ENCODE results near the gene PDE8A.

Gene PDE8A

DNA sequence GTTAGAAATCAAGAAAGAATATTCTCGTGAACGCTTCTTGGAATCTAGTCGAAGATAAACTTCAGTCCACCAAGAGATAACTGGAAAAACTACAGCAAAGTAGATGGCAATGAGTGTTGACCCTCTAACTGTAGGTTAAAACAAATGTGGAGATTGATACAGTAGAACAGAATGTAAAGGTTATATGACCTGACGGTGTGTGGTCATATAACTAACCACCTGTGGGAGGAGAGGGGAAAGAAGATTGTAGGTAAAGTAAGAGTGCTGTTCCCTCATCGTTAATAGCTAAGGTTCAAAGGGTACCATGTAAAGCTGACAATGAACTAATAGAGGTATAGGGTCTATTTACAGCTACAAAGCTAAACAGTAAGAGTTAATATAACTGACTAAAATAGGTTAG is 52.6 kb downstream of the PDE8A start:
- no peaks in the 10 kb centered on the region for H3K27me3 Mint-ChIP-seq
- peaks cover 48% of the 10 kb centered on the region for H3K4me1 Mint-ChIP-seq
- no peak for ATAC-seq

DNA sequence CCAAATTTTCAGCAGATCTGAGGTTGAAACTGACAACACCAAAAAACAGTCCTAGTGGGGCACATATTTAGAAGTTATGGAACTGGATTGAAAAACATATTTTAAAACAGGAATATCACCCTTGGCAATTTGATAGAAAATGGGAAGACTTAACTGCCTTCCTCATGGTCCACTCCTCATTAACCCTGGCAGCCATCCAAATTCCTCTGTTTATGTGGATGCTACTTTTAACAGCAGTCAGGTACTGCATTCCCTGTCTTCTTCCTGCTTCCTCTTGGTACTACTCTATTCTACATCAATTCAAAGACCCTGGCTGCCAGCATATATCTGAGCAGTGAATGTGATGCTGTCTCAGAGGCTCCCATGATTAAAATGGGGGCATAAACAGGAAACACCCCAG is 54.3 kb downstream of the PDE8A start:
- ATAC-seq (no peak), DNase-seq (no peak)
- H3K27me3 Mint-ChIP-seq, result no peaks in the 10 kb centered on the region
- H3K27ac Mint-ChIP-seq, result no peak overlapping the region
- H3K4me1 Mint-ChIP-seq, result peaks cover 33% of the 10 kb centered on the region
- H3K36me3 Mint-ChIP-seq (ENCODE audit: low read depth), result no peaks in the 10 kb centered on the region
- H3K4me3 Mint-ChIP-seq, result no peak overlapping the region
- H3K9me3 Mint-ChIP-seq, result no peaks in the 10 kb centered on the region

More for the DNA sequence above, 52.6 kb downstream of the PDE8A start:
- no peak for DNase-seq
- Mint-ChIP-seq H3K27ac (no peak overlapping the region), H3K9me3 (no peaks in the 10 kb centered on the region), H3K4me3 (no peak overlapping the region), H3K36me3 (ENCODE audit: low read depth) (no peaks in the 10 kb centered on the region)

DNA sequence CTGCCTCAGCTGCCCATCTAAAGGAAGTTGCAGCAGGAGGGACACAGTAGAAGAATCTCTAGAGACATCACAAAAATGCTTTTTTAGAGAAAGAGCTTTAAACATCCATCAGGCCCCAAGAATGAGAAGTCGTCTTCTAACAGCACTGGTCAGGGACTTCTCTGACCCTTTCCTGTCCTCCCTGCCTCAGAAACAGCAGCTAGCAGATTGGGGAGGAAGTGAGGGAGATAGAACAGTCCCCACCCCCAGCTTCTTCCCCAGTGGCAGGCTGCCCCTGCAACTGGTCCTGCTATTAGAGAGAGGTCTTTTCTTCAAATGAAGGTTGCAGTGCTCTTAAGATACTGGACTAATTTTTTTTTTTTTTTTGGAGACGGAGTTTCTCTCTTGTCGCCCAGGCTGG is 55.1 kb downstream of the PDE8A start:
- H3K27me3 Mint-ChIP-seq, result no peaks in the 10 kb centered on the region
- ATAC-seq (no peak), DNase-seq (no peak)
- peaks cover 27% of the 10 kb centered on the region for H3K4me1 Mint-ChIP-seq
- H3K4me3 Mint-ChIP-seq, result no peak overlapping the region
- no peak overlapping the region for H3K27ac Mint-ChIP-seq
- H3K36me3 Mint-ChIP-seq (ENCODE audit: low read depth), result no peaks in the 10 kb centered on the region
- no peaks in the 10 kb centered on the region for H3K9me3 Mint-ChIP-seq

DNA sequence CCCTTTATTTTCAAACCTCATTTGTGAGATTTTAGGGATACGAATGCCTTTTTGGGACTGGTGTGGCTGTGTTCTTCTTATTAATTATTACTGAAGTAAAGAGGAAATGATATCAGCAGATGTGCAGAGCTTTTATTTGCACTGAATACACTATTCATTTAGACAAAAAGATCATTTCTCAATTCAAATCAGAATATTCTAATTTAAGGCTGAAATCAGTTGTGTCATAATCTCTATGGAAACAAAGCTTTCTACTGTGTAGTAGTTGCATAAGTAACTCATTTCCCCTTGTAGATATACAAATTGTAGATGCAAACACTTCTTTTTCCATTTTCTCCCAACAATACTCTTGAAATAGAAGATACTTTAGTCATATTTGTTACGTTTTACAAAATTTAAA is 56.0 kb downstream of the PDE8A start:
- DNase-seq (no peak), ATAC-seq (no peak)
- no peaks in the 10 kb centered on the region for H3K9me3 Mint-ChIP-seq
- no peak overlapping the region for H3K27ac Mint-ChIP-seq
- no peak overlapping the region for H3K4me3 Mint-ChIP-seq
- H3K27me3 Mint-ChIP-seq, result no peaks in the 10 kb centered on the region
- peaks cover 20% of the 10 kb centered on the region for H3K4me1 Mint-ChIP-seq
- no peaks in the 10 kb centered on the region for H3K36me3 Mint-ChIP-seq (ENCODE audit: low read depth)

DNA sequence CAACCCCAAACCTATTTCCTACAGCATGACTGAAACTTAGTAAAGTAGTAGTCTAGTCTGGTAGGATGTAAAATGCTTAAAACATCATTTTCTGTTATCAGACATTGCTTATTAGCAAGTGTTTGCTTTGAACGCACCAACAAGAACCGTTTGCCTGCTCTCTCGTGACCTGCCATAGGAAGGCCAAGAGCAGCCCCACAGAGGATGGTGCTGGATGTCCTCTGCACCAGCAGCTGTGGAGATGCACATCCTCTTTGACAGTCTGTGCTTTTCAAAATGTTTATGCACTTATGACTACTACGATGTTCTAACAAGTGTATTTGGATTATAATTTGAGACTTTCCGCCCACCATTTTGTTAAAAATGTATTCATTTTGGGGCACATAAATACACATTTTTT is 59.6 kb downstream of the PDE8A start:
- H3K9me3 Mint-ChIP-seq, result no peaks in the 10 kb centered on the region
- H3K27me3 Mint-ChIP-seq, result no peaks in the 10 kb centered on the region
- ATAC-seq (no peak), DNase-seq (no peak)
- H3K4me3 Mint-ChIP-seq, result no peak overlapping the region
- peaks cover 29% of the 10 kb centered on the region for H3K4me1 Mint-ChIP-seq
- H3K36me3 Mint-ChIP-seq (ENCODE audit: low read depth), result no peaks in the 10 kb centered on the region
- H3K27ac Mint-ChIP-seq, result no peak overlapping the region

DNA sequence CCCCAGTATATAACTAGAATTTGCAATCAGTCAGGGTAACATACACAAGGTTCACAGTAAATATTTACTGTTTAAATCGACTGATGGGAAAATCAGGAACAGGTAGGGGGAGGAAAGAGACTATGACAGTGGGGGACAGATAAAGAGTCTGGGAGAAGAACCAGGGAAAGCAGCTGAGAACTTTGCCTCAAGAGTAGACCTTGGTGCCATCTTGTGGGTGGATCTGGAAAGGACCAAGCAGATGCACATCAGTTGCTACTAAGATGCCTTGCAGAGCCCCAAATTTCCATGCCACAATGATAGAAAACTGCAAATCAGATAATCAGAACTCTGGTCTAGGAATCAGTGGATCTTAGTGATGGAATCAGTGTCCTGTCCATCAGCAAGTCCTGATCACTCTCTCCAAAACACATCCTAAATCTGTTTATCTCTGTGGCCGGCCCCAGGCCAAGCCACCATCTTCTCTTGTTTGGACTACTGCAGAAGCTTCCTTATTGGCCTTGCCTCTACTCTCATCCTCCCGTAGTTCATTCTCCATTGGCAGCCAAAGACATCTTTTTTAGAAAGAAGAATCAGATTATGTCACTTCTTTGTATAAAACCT is 62.7 kb downstream of the PDE8A start:
- DNase-seq (peak; percentile 49), ATAC-seq (peak; percentile 61)
- H3K4me3 Mint-ChIP-seq, result no peak overlapping the region
- H3K27ac Mint-ChIP-seq, result no peak overlapping the region
- H3K36me3 Mint-ChIP-seq (ENCODE audit: low read depth), result peaks cover 2% of the 10 kb centered on the region
- peaks cover 37% of the 10 kb centered on the region for H3K4me1 Mint-ChIP-seq
- no peaks in the 10 kb centered on the region for H3K27me3 Mint-ChIP-seq
- no peaks in the 10 kb centered on the region for H3K9me3 Mint-ChIP-seq

DNA sequence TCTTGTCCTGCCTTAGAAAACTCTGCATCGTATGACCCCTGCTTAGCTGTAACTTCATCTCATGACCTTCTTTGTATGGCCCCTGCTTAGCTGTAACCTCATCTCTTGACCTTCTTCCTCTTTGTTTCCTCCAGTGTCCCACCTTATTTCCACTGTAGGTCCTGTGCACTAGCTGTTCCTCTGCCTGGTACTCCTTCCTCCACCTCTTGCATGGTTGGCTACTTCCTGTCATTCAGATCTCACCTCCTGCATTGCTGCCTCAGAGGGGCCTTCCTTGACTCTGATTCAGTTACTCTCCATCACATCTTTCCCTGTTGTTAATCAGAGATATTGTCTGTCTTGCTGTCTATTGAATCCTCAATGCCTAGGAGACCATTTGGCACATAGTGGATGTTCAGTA is 63.2 kb downstream of the PDE8A start:
- no peak for ATAC-seq
- Mint-ChIP-seq H3K27me3 (no peaks in the 10 kb centered on the region), H3K36me3 (ENCODE audit: low read depth) (peaks cover 2% of the 10 kb centered on the region), H3K4me3 (no peak overlapping the region), H3K4me1 (peaks cover 41% of the 10 kb centered on the region), H3K9me3 (no peaks in the 10 kb centered on the region), H3K27ac (no peak overlapping the region)
- DNase-seq, result no peak

DNA sequence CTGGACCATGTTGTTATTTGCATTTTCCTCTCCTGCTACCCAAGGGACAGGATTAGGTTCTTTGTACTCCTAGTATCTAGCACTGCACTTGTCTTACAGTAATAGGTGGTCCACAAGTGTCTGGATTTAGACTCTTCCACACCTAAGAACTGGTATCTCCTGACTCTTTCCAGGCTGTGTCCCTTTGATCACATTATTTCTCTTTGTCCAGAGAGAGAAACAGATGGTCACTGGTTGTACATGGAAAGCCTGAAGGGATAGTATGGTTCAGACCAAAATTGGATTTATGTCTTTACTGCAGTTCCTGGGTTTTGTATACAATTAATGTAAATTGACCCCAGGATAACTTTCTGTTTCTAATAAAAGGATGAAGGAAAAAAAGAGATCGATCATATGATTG is 64.0 kb downstream of the PDE8A start:
- Mint-ChIP-seq H3K27me3 (no peaks in the 10 kb centered on the region), H3K36me3 (ENCODE audit: low read depth) (peaks cover 2% of the 10 kb centered on the region), H3K9me3 (no peaks in the 10 kb centered on the region), H3K4me3 (no peak overlapping the region), H3K4me1 (peaks cover 49% of the 10 kb centered on the region), H3K27ac (no peak overlapping the region)
- ATAC-seq (no peak), DNase-seq (no peak)

DNA sequence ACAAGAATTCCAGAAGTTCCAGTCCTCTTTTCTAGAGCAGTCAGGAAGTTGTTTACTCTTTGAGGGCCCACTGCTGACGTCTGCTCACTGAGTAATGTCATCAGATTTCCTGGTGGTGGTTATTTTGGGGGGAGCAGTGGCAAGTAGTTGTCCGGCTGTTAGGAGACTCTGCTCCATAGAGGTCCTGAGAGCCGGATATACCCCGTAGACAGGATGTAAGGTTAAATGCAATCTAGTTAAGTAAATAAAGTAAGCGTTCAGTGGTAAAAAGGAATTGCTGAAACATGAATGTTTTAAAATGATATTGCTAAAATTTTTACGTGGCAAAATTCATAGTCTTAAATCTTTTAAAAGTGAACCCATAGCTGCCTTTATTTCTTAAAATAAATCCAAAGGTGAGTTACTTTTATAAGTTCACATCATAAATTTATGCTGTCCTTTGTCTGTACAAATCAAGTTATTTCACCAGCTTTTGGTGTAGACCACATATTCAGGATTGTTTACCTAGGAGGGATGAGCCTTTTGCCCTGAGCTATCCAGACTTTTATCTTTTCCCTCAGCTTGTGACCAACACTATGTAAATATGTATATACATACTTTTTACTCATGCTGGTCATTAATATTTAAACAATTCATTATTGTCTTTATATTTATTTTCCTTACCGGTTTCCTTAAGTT is 65.8 kb downstream of the PDE8A start:
- Mint-ChIP-seq H3K9me3 (no peaks in the 10 kb centered on the region), H3K4me3 (no peak overlapping the region), H3K4me1 (peaks cover 54% of the 10 kb centered on the region), H3K36me3 (ENCODE audit: low read depth) (peaks cover 2% of the 10 kb centered on the region), H3K27ac (peak overlapping the region; percentile 63), H3K27me3 (no peaks in the 10 kb centered on the region)
- ATAC-seq (peak; percentile 76), DNase-seq (no peak)

DNA sequence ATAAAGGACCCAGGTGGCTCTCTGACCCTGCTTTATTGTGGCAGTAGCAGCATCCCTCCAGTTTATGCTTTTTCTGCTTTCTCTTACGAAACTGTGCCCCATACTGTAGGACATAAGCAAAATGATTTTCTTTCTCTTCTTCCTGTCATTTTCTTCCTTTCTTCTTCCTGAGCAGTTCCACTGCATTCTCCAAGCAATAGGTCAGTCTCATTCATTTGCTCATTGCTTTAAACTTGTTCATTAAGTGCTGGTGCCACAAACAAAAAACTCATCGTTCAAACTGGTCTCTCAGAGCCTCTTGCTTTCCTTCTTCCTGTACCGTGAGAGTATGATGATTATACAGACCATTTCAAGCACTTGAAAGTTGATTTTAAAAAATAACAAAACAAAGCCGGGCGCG is 66.8 kb downstream of the PDE8A start:
- ATAC-seq (no peak), DNase-seq (no peak)
- H3K4me3 Mint-ChIP-seq, result no peak overlapping the region
- H3K9me3 Mint-ChIP-seq, result no peaks in the 10 kb centered on the region
- peak overlapping the region; percentile 45 for H3K27ac Mint-ChIP-seq
- H3K36me3 Mint-ChIP-seq (ENCODE audit: low read depth), result peaks cover 2% of the 10 kb centered on the region
- H3K4me1 Mint-ChIP-seq, result peaks cover 58% of the 10 kb centered on the region
- no peaks in the 10 kb centered on the region for H3K27me3 Mint-ChIP-seq

DNA sequence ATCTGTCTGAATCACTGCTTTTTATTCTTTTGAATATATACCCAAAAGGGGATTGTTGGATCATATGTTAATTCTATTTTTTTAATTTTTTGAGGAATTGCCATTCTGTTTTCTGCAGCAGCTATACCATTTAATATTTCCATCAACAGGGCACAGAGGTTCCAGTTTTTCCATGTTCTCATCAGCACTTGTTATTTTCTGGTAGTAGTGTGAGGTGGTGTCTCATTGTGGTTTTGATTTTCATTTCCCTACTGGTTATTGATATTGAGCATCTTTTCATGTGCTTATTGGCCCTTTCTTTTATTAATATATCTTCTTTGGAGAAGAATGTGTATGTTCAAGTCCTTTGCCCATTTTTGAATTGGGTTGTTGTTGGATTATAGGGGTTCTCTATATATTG is 68.1 kb downstream of the PDE8A start:
- H3K36me3 Mint-ChIP-seq (ENCODE audit: low read depth), result peaks cover 7% of the 10 kb centered on the region
- H3K27ac Mint-ChIP-seq, result peak overlapping the region; percentile 39
- peaks cover 2% of the 10 kb centered on the region for H3K9me3 Mint-ChIP-seq
- H3K27me3 Mint-ChIP-seq, result no peaks in the 10 kb centered on the region
- peaks cover 51% of the 10 kb centered on the region for H3K4me1 Mint-ChIP-seq
- DNase-seq (no peak), ATAC-seq (peak; percentile 59)
- no peak overlapping the region for H3K4me3 Mint-ChIP-seq

DNA sequence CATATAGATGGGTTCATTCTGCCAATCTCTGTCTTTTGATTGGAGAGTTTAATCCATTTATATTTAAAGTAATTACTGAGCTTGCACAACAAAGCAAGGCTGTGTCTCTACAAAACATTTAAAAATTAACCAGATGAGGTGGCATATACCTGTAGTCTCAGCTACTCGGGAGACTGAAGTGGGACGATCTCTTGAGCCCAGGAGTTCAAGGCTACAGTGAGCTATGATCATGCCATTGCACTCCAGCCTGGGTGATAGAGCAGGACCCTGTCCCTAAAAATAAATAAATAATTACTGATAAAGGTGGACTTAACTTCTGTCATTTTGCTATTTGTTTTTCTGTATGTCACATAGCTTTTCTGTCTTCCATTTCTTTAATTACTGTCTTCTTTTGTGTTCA is 78.1 kb downstream of the PDE8A start:
- peaks cover 25% of the 10 kb centered on the region for H3K4me1 Mint-ChIP-seq

DNA sequence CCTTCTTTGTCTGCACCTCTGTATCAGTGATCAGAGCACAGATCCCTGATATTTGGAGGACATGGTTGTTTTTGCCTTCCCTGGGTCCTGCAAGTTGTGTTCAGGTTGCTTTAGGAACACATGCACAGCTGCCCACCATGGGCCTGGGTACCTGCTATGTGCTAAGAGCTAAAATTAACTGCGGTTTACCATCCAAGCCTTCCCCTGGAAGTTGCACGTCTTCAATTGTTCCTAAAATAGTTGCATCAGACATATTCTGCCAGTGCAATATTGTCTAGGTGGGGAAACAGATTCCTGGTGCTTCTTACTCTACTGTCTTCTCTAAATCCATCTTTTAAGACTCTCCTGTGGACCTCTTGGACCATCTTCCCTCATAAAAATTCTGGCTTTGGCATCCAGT is 80.9 kb downstream of the PDE8A start:
- no peak for ATAC-seq
- peaks cover 22% of the 10 kb centered on the region for H3K4me1 Mint-ChIP-seq
- H3K27ac Mint-ChIP-seq, result no peak overlapping the region
- H3K9me3 Mint-ChIP-seq, result peaks cover 29% of the 10 kb centered on the region
- peaks cover 32% of the 10 kb centered on the region for H3K36me3 Mint-ChIP-seq (ENCODE audit: low read depth)
- no peak for DNase-seq
- H3K4me3 Mint-ChIP-seq, result no peak overlapping the region
- H3K27me3 Mint-ChIP-seq, result no peaks in the 10 kb centered on the region

More for the DNA sequence above, 78.1 kb downstream of the PDE8A start:
- Mint-ChIP-seq H3K9me3 (peaks cover 38% of the 10 kb centered on the region), H3K27me3 (no peaks in the 10 kb centered on the region), H3K36me3 (ENCODE audit: low read depth) (peaks cover 44% of the 10 kb centered on the region), H3K4me3 (no peak overlapping the region), H3K27ac (no peak overlapping the region)
- DNase-seq (no peak), ATAC-seq (no peak)

DNA sequence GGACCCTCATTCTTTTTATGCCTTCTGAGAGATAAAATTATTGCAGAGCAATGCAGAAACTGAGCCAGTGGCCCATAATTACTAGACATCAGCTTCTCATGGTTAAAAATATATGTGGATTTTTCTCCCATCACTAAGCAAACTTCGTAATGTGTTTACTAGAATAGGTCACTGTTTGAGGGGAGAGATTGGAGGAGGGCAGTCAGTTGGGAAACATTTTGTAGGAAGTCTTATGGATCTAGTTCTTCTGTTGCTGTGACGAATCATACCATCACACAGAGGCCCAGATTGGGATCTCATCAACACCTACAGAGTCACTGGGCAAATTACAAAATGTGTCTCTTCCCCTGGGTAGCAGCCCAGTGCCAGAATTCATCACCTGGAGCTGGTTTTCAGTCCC is 81.4 kb downstream of the PDE8A start:
- peaks cover 30% of the 10 kb centered on the region for H3K36me3 Mint-ChIP-seq (ENCODE audit: low read depth)
- peaks cover 19% of the 10 kb centered on the region for H3K4me1 Mint-ChIP-seq
- ATAC-seq, result no peak
- no peak overlapping the region for H3K27ac Mint-ChIP-seq
- no peaks in the 10 kb centered on the region for H3K27me3 Mint-ChIP-seq
- peaks cover 29% of the 10 kb centered on the region for H3K9me3 Mint-ChIP-seq
- H3K4me3 Mint-ChIP-seq, result no peak overlapping the region
- no peak for DNase-seq

DNA sequence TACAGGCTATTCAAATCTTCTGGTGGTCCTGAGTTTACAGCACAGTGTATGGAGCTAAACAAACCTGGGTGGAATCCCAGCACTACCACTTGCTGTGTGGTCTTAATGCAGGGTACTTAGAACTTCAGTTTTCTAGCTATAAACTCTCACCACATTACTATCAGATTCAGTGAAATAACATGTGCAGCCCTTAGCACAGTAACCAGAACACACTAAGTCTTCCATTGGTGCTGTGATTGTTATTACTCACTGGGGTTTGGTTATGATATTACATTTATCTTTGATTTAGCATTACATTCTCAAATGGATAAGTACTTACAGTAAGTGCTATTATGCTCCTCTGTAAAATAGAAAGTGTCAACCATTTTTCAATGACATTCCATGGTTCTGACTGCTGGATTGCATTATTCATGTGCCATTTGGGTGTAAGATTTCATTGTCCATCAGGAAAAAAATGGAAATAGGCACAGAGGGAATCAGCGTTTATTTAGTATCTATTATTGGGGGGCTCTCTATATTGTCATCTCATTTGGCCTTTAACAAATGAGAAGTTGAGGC is 81.9 kb downstream of the PDE8A start:
- H3K27me3 Mint-ChIP-seq, result no peaks in the 10 kb centered on the region
- H3K9me3 Mint-ChIP-seq, result peaks cover 27% of the 10 kb centered on the region
- peaks cover 14% of the 10 kb centered on the region for H3K4me1 Mint-ChIP-seq
- no peak overlapping the region for H3K4me3 Mint-ChIP-seq
- DNase-seq (no peak), ATAC-seq (no peak)
- peaks cover 26% of the 10 kb centered on the region for H3K36me3 Mint-ChIP-seq (ENCODE audit: low read depth)
- H3K27ac Mint-ChIP-seq, result no peak overlapping the region

All from activated naive CD8-positive, alpha-beta T cell treated with anti-CD3 and anti-CD28 coated beads, Interleukin-2, amount 50 U/mL, for 24 hours (primary cell).